Suppressor macrophage (primary cell): ENCODE results near the gene GSTM5.
A peak's percentile ranks its signal among the peaks of the same experiment; 100 is the strongest.
"Not testable (repeated sequence)": the region's sequence is repeated elsewhere in the genome, so short reads cannot be mapped to it uniquely, and the experiment has no call there.

ENCODE experiments used
- DNase-seq, 4 experiments: peaks; one replicate each; pipeline ENCODE4 v3.0.0-alpha.2; 2020 to 2022
- total RNA-seq, 17 experiments: gene quantifications; one replicate each; lab custom pipeline; 2026; ENCODE audit warnings: mixed read lengths in 6 of 17, inconsistent platforms in 3 of 17; lab: John Stamatoyannopoulos, UW

Gene GSTM5
- 0 to 2.5 (median 0) reads per million in 17 experiments for total RNA-seq

DNA sequence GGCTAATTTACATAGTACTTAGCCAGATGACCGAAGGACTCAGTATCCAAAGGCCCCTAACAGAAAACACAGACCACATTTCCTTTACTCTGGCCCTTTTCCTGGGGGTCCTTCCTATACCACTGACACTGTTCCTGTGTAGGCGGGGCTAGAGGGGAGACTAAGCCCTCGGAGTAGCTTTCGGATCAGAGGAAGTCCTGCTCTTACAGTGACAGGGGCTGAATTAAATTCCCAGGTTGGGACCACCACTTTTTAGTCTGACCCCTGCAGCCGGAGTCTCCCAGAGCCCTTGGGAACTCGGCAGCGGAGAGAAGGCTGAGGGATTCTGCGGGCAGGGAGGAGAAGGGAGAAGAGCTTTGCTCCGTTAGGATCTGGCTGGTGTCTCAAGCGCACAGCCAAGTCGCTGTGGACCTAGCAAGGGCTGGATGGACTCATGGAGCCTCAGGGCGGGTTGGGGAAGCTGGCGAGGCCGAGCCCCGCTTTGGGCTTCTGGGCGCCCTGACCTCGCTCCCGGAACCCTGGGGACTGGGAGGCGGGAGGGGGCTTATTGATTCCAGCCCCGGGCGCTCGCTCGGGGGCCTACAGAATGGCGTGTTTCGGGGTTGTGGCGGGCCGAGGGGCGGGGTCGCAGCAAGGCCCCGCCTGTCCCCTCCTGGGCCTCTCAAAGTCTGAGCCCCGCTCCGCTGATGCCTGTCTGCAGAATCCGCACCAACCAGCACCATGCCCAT, at the start of gene GSTM5:
GSTM5 (plus strand) TSS at position 659 of the 728 bp plus-strand sequence; CDS start at position 721, 62 bp downstream.
- peak in 2 of 4 experiments; percentile 31 to 34 for DNase-seq

DNA sequence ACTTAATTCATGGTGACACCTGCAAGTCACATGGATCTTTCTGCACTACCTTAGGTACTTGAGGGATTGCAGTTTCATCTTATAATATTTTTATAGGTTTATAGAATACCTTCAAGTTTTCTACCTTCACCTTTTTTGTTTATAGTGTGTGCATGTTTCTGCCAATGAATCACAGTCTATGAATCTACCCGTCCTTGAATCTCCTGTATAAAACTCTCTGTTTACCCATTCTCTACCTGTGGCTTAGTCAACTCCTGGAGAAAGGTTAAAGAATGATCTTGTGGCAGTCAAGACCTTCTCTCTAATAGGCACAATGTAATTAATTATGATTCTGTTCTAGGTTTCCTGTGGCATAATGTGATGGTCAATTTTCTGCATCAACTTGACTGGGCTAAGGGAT, 47.4 kb upstream of the GSTM5 start:
- no peak for DNase-seq

DNA sequence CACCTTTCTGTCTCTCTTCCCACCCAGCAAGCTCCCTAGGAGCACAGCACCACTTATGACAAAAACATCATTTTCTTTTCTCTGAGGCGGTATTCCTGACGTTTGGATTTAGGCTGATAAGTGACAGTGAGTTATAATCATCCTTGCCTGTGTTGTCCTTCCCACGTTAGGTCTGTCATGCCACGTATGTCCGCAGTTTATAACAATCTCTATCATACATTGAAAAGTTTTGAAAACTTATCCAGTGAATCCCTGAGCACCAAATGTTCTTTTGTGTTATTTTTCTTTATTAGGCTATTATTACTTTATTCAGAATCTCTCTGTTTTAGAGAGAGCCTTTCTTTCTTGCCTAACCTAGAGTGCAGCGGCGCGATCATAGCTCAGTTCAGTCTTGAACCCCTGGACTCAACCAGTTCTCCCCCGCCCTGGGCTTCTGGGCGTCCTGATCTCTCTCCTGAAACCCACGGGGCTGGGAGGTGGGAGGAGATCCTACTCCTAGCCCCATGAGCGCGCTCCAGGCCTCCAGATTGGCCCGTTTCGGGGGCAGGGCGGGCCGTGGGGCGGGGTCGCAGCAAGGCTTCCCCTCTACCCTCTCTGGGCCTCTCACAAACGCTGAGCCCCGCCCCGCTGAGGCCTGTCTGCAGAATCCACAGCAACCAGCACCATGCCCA, 44.5 kb upstream of the GSTM5 start, which contains the start of gene GSTM2:
GSTM2 (plus strand) TSS at position 606 of the 671 bp plus-strand sequence; CDS start at position 665, 59 bp downstream.
- DNase-seq: peak; percentile 73 to 89 (median 79)

DNA sequence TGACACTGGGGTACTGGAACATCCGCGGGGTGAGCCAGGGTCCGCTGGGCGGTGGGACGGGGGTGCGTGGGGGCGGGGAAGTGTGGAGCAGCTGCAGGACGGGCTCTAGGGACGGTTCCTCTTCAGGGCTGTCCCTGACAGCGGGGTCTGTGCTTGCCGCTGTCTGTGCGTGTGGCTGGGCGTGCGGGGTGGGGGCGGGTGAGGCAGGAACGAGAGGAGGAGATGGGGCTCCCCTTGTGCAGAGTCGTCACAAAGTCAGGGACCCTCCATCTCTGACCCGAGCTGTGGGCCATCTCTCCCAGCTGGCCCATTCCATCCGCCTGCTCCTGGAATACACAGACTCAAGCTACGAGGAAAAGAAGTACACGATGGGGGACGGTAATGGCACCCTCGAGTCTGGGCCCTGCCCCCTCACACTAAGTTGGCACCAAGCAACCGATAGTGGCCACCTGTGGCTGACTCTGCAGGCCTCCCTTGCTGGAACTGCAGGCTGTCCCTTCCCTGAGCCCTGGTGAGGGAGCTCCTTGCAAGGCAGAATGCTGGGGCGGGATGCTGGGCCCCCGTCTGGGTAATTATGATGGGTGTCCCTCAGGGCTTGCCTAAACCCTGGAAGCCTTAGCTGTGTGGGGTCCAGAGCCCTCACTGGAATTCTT, 43.8 kb upstream of the GSTM5 start:
- no peak for DNase-seq

DNA sequence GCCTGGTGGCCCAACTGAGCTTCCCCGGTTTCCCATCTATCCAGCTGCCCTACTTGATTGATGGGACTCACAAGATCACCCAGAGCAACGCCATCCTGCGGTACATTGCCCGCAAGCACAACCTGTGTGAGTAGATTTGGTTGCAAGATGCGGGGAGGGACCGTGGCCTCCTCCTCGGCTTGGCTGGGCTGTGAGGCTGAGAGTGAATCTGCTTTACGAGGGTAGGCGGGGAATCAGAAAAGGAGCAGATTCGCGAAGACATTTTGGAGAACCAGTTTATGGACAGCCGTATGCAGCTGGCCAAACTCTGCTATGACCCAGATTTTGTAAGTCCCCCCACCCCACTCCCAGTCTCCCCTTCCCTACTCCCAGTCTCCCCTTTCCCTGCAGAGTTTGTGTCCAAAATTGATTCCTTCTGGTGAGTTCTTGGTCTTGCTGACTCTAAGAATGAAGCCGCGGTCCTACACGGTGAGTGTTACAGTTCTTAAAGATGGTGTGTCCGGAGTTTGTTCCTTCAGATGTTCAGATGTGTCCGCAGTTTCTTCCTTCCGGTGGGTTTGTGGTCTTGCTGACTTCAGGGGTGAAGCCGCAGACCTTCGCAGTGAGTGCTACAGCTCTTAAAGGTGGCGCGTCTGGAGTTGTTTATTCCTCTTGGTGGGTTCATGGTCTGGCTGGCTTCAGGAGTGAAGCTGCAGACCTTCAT, 42.7 kb upstream of the GSTM5 start:
- no peak for DNase-seq

DNA sequence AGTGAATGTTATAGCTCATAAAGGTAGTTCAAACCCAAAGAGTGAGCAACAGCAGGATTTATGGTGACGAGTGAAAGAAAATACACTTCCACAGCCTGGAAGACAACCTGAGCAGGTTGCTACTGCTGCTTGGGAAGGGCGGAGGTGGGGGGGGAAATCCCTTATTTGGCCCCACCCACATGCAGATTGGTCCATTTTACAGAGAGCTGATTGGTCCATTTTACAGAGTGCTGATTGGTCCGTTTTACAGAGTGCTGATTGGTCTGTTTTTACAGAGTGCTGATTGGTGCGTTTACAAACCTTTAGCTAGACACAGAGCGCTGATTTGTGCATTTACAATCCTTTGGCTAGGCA, 42.1 kb upstream of the GSTM5 start:
- DNase-seq: not testable (repeated sequence)

DNA sequence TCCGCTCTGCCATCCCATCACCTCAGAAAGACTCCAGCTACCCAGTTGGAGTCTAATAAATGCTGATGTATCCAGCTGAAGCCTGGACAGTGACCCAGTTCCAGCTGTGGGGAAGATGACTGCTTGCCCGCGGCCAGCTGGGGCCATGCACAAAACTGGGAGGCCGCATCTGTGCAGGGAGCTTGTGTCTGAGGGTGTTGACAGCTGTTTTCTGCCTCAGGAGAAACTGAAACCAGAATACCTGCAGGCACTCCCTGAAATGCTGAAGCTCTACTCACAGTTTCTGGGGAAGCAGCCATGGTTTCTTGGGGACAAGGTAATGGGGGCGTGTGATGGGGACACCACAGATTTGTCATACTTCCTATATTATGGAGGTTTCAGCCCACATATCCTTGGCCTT, 41.0 kb upstream of the GSTM5 start:
- DNase-seq: no peak

DNA sequence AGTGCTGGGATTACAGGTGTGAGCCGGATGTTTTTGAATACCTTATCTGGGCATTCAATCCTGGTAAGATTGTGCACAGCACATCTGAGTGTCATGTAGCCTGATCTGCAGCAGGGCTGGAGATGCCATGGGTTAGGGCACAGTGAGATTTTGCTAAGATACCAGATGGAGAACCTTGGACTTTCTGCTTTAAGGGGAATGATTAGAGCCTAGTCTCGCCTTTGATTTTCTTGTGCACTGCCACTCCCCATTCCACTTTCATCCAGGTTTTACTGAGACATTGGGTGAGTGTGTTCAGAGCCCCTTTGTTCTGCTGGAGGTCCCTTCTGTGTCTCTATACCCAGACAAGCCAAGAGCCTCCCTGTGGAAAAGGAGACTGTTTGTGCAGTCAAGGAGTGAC, 38.2 kb upstream of the GSTM5 start:
- DNase-seq: not testable (repeated sequence)

DNA sequence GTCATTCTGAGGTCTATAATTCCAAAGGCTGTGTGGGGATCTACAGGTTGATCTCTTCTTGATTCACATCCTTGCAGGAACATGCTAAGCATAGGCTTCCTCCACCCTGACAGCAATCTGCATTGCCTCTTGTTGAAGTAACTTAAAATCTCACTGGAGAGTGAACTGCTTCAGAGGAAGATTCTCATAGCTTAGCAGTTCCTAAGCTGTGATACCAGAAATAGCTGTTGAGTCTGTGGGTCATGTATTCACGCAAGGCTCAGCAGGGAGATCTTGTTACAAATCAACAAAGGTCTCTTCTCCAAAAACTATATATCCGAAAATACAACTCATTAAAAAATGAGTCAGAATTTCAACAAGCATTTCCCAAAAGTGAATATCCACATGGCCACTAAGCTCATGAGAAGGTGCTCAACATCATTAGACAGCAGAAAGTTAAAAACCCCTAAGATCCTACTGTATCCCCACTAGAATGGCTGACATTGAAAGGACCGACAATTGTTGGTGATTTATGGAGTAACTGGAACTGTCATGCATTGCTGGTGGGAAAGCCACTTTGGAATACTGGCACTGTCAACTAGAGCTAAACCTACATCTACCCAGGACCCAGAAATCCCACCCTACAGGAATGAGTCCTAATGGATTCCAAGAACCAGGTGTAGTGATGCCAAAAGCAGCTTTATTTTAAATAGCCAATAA, 35.2 kb upstream of the GSTM5 start:
- not testable (repeated sequence) for DNase-seq

DNA sequence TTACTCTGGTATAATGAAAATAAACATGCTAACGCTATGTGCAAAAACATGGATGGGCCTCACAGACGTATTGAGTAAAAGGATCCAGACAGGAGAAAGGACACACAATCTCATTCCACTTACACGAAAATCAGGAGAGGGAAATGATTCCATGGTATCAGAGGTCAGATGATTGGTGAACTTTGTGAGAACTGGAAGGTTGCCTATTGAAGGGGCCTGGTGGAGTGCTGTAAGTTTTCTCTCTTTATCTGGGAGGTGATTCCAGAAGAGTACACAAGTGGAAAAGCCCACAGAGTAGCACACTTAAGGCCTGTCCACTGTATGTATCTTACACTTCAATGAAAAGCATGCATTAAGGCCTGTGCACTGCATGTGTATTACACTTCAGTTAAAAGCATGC, 34.6 kb upstream of the GSTM5 start:
- DNase-seq: no peak

DNA sequence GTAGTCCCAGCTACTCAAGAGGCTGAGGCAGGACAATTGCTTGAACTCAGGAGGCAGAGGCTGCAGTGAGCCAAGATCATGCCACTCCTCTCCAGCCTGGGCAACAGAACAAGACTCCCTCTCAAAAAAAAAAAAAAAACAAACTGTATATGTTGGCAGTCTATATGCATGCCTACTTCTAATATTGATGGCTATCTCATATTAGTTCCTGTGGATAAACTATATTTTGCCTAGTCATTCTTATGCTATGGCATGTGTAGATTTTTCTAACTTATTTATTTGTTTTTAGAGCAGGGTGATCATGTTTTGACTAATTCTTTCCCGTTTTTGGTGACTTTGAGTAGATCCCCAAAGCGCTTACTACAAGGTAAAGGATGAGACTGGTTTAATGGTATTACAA, 33.4 kb upstream of the GSTM5 start:
- not testable (repeated sequence) for DNase-seq

DNA sequence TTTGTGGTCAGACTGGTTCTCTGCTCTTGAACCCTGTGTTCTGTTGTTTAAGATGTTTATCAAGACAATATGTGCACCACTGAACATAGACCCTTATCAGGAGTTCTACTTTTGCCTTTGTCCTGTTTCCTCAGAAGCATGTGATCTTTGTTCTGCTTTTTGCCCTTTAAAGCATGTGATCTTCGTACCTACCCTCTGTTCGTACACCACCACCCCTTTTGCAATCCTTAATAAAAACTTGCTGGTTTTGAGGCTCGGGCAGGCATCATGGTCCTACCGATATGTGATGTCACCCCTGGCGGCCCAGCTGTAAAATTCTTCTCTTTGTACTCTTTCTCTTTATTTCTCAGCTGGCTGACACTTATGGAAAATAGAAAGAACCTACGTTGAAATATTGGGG, 27.3 kb upstream of the GSTM5 start:
- DNase-seq: peak in 2 of 4 experiments; percentile 40 to 59

DNA sequence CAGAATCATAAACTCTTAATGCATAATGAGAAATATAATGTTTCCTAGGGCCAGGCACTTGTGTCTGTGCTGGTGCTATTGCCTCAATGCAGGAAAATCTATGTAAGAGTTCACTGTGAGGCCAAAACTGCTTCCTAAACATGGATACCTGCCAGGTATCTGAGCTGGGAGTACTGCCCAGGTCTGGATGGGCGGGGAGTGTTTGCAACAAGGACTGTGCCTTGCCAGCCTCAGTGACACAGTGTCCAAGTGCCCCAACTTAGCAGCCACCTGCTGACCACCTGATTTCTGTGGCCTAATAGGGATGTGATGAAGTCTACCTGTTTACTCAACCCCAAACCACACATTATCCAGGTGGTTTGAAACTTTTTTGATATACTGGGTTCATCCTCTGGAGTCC, 26.7 kb upstream of the GSTM5 start:
- not testable (repeated sequence) for DNase-seq

DNA sequence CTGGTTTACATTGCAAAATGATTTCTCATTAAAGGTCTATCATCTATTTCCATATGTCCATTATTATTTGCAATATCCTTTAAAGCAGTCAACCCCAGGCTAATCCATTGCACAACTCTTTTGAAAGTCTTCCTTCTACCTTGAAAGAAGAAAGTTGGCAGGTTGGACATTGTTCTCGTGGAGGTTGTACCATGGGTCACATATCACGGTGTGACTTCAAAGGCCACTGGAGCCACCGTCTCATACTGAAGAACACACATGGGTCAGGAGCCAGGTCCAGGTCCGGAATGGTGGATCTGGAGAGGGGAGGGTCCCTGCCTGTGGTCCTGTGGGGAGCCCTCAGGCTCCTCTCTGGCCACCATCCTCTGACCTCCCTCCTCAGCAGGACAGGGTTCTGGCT, 26.2 kb upstream of the GSTM5 start:
- not testable (repeated sequence) for DNase-seq

DNA sequence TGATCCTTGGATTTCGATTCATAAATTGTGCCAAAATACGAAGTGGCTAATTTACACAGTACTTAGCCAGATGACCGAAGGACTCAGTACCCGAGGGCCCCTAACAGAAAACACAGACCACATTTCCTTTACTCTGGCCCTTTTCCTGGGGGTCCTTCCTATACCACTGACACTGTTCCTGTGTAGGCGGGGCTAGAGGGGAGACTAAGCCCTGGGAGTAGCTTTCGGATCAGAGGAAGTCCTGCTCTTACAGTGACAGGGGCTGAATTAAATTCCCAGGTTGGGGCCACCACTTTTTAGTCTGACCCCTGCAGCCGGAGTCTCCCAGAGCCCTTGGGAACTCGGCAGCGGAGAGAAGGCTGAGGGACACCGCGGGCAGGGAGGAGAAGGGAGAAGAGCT, 24.9 kb upstream of the GSTM5 start:
- not testable (repeated sequence) for DNase-seq

DNA sequence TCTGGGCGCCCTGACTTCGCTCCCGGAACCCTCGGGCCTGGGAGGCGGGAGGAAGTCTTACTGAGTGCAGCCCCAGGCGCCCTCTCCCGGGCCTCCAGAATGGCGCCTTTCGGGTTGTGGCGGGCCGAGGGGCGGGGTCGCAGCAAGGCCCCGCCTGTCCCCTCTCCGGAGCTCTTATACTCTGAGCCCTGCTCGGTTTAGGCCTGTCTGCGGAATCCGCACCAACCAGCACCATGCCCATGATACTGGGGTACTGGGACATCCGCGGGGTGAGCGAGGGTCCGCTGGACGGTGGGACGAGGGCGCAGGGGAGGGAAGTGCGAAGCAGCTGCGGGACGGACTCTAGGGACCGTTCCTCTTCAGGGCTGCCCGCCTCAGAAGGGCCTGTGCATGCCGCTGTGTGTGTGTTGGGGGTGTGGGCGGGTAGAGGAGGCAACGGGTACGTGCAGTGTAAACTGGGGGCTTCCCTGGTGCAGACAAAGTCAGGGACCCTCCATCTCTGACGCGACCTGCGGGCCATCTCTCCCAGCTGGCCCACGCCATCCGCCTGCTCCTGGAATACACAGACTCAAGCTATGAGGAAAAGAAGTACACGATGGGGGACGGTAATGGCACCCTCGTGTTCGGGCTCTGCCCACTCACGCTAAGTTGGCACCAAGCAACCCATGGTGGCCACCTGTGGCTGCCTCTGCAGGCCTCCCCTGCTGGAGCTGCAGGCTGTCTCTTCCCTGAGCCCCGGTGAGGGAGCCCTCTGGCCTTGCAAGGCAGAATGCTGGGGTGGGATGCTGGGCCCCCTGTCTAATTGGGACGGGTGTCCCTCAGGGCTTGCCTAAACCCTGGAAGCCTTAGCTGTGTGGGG, 24.2 kb upstream of the GSTM5 start, which contains the start of gene GSTM1:
GSTM1 (plus strand) TSS at position 177 of the 859 bp plus-strand sequence; CDS start at position 234, 57 bp downstream.
- peak; percentile 78 to 96 (median 86) for DNase-seq

DNA sequence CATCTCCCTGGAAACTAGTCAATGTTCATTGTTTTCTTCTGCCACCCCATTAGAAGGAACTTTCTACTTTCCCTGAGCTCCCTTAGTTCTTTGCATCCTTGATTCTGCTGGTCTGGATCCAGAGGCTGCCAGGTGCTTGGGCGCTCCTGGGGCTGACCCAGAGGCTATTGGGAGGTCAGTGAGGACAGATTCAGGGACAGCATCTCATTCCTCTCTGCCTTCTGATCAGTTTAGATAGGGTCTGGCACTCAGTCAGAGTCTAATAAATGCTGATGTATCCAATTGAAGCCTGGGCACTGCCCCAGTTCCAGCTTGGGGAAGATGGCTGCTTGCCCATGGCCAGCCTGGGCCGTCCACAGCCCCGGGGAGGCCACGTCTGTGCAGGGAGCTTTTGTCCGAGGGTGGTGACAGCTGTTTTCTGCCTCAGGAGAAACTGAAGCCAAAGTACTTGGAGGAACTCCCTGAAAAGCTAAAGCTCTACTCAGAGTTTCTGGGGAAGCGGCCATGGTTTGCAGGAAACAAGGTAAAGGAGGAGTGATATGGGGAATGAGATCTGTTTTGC, 22.1 kb upstream of the GSTM5 start:
- DNase-seq: no peak

DNA sequence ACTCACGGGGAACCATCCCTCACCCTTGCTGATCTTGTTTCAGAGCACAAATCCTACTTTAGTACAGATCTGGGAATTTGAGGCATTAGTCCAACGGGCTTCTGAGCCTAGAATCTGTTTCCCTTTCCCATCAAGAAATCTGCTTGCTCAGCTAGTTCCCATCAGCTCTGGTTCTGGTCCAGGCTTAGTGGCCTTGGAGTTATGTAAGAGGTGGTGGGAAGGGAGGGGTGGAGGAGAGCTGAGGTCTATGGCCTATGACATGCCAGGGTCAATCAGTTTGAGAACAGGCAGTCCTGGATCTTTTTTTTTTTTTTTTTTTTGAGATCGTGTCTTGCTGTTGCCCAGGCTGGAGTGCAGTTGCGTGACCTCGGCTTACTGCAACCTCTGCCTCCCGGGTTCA, 20.3 kb upstream of the GSTM5 start:
- peak in 2 of 4 experiments; percentile 27 to 28 for DNase-seq

DNA sequence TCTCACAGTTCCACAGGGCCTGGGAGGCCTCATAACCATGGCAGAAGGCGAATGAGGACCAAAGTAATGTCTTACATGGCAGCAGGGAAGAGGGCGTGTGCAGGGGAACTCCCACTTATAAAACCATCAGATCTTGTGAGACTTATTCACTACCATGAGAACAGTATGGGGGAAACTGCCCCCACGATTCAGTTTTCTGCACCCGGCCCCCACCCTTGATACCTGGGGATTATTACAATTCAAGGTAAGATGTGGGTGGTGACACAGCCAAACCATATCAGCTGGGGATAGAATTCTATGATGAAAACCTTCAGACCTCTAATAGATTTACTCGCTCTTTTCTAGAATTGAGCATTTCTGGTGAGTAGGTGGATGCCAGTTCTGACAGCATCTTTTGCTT, 17.7 kb upstream of the GSTM5 start:
- not testable (repeated sequence) for DNase-seq

DNA sequence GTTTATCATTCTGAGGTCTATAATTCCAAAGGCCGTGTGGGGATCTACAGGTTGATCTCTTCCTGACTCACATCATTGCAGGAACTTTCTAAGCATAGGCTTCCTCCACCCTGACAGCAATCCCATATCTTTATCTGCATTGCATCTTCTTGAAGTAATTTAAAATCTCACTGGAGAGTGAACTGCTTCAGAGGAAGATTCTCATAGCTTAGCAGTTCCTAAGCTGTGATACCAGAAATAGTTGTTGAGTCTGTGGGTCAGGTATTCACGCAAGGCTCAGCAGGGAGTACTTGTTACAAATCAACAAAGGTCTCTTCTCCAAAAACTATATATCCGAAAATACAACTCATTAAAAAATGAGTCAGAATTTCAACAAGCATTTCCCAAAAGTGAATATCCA, 16.9 kb upstream of the GSTM5 start:
- DNase-seq: not testable (repeated sequence)

DNA sequence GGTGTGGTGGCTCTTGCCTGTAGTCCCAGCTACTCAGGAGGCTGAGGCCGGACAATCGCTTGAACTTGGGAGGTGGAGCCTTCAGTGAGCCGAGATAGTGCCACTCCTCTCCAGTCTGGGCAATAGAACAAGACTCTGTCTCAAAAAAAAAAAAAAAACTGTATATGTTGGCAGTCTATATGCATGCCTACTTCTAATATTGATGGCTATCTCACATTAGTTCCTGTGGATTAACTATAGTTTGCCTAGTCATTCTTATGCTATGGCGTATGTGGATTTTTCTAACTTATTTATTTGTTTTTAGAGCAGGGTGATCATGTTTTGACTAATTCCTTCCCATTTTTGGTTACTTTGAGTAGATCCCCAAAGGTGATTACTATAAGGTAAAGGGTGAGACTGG, 15.0 kb upstream of the GSTM5 start:
- no peak for DNase-seq
